NCI-H128 (cell line): ENCODE results near the gene RHAG.

Experiments
- DNase-seq: peaks from one replicate; lab custom pipeline; 2025; ENCODE audit not compliant: unreplicated experiment; lab: John Stamatoyannopoulos, UW

RHAG gene

DNA sequence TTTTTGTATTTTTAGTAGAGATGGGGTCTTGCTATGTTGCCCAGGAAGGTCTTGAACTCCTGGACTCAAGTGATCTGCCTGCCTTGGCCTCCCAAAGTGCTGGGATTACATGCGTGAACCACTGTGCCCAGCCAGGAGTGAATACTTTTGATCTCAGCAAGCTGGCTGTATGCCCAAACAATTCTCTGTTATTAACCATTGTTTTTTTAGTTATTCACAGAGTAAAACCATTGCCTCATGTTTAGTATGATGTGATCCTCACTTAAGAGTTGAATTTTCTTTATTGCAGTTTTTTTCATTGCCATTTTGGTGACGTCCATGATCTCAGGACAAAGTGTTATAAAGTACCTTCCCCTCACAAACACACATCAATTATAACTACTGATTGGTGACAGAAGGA is 71.4 kb downstream of the RHAG start:
- DNase-seq, result no peak

DNA sequence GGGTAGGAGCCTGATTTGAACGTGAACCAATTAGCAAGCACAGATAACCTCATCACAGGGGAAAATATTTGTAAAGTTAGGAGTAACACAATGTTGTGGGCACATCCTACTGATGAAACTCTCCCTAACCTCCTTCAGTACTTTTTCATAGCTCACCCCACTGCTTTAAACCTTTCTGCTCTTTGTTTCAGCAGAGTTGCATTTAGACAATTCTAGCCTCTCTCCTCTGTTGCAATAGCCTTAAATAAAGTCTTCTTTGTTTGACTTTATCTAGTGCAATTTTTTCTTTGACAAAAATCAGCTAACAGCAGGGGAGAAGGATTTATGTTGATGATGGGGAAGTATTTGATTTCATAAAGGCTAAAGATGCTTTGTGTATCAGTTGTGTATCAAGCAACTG is 72.1 kb downstream of the RHAG start:
- no peak for DNase-seq

DNA sequence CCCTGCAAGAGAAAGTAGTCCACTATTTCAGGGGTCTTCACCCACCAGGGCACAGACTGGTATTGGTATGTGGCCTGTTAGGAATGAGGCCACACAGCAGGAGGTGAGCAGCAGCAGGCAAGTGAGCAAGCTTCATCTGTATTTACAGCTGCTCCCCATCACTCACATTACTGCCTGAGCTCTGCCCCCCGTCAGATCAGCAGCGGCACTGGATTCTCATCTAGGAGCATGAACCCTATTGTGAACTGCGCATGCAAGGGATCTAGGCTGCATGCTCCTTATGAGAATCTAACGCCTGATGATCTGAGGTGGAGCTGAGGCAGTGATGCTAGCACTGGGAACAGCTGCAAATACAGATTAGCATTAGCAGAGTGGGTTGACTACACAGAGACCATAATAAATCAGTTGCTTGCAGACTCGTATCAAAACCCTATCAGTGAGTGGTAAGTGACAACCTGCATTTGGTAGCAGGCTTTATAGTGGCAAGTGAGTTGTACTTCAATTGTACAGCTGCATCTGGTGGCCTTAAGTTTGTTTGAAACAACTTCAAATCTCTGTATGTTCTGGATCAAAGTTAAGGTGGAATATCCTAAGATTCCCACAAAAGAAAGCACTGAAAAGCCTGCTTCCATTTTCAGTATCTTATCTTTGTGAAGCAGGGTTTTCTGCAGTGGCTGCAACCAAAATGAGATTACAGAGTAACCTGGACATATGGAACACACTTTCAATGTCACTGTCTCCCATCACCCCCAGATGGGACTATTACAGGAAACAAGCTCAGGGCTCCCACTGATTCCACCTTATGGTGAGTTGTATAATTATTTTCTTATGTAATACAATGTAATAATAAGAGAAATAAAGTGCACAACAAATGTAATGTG is 73.4 kb downstream of the RHAG start:
- DNase-seq, result no peak

DNA sequence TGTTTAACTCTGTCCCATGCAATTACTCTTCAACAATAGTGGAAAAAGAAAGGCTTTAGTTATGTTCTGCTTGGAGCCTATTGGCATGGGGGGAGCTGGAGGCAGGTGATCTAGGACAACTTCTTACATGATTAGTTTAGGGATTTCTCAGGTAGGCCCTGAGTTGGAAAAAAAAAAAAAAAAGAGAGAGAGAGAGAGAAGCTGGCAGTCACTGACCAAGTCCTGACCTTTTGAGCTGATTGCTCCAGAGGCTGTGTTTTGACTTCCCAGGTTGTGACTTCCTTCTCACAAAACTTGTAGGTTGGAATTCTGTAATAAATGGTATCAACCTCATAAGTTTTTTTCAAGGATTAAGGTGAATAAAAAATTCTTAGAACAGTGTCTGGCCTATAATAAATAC is 78.4 kb downstream of the RHAG start:
- no peak for DNase-seq

DNA sequence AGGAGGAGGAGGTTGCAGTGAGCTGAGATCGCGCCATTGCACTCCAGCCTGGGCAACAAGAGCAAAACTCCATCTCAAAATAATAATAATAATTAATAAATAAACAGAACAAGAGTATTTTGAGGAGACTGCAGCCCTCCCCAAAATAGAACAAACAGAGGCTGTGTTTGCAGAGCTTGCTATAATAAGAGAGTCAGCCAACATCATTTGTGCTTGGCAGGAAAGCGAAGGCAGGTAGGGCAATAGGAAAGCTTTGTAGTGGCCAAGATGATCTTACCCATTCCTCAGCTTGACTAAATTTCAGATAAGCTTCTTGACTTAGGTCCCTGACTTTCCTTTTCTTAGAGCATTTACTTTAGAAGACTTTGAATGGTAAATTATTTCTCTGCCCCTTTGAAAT is 79.5 kb downstream of the RHAG start:
- no peak for DNase-seq

DNA sequence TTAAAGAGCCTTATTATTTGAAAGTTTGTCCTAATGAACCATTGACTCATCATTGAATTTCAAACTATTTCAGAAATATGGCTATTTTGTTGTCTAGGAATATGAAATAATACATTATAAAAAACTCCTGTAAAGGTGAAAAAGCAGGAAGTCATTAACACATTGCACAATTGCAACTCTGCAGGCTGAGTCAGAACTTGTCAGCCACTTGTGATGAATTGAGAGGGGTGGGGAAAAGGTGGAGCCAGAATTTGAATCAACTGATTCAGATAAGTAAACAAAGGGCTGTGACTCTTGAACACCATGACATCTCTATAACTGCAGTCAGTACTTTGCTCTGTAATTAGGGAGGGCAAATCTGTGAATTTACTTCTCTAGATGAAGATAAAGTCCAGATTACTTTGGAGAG is 80.2 kb downstream of the RHAG start:
- no peak for DNase-seq

DNA sequence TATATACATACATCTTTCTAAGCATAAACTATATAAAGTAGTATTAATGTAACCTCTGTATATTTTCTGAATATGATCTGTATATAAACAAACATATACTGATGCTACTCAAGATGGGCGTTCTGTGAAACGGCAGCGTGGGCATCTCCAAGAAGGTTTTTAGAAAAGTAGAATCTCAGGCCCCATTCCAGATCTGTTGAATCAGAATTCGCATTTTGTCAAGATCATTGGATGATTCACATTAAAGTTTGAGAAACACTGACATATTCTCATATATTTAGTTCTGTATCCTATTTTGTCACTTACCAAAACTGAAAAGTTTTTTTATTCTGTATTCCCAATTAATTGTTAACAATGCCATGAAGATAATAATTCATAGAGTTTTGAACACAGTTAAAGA is 80.7 kb downstream of the RHAG start:
- DNase-seq, result no peak
